Right lung (tissue), 5 donors: ENCODE measurements around the gene GPR75. TPM values are rescaled to one million over a fixed set of nuclear protein-coding genes. Genes with fewer than 3 reads are reported as not detected.

Experiments used
- polyA plus RNA-seq, 5 donors: library from polyadenylated mRNA; unstranded; fragments of 120-200 nt; gene quantifications; one replicate each; pipeline versions ENCODE4 v1.2.1 to v1.2.3, GENCODE V29; 2013; ENCODE audit warnings: inconsistent platforms in 1 of 5, low replicate concordance in 1 of 5; ENCODE audit not compliant: insufficient read length in 5 of 5, insufficient read depth in 1 of 5

The GPR75 gene
- polyA plus RNA-seq, 5 donors, result 2.8 to 4.6 (median 3.3) TPM

Other genes with a start within 250 kb of the GPR75 start
- gene CHAC2, start 92.2 kb downstream of the GPR75 start, polyA plus RNA-seq, result 1 to 10 TPM; 1.4 to 3.3 (median 2.1) TPM
- 10 to 100 TPM; 28.3 to 37.6 (median 33.7) TPM for gene ASB3, start 73.0 kb downstream of the GPR75 start, polyA plus RNA-seq
- gene ERLEC1, start 72.9 kb downstream of the GPR75 start, polyA plus RNA-seq, result 10 to 100 TPM; 56.4 to 62.5 (median 61.3) TPM
- 10 to 100 TPM; 38.5 to 48.9 (median 44.1) TPM for gene PSME4, start 111.0 kb upstream of the GPR75 start, polyA plus RNA-seq